ENCODE data around the gene RGS2. TPM values are rescaled to one million over a fixed set of nuclear protein-coding genes. Genes with fewer than 3 reads are reported as not detected.

RGS2 gene
- polyA plus RNA-seq, 1 donor from 2014 or later = 189 TPM

Other genes with a start within 250 kb of the RGS2 start
- not detected in 2 replicates for gene RGS1, start 233.3 kb upstream of the RGS2 start, polyA plus RNA-seq
- gene RGS13, start 172.9 kb upstream of the RGS2 start, polyA plus RNA-seq = not detected in 2 replicates

Measured in neural cell (in vitro differentiated cells).